KOPT-K1 (cell line): ENCODE data around the gene EEF1G.

Experiments
- H3K27ac ChIP-seq: fragments of 200-600 bp; sonication (generic); 2 replicates; pipeline ENCODE4 v1.5.1; 2016; ENCODE audit warnings: antibody characterized with exemption, mild to moderate bottlenecking, low read depth, low read length; ENCODE audit not compliant: poor library complexity, severe bottlenecking
- H3K36me3 ChIP-seq: fragments of 200-600 bp; sonication (generic); 2 replicates; pipeline ENCODE4 v1.5.1; 2017; ENCODE audit warnings: antibody characterized with exemption, mild to moderate bottlenecking, low read length, moderate library complexity; ENCODE audit not compliant: insufficient read depth
- H3K9me3 ChIP-seq: fragments of 200-600 bp; sonication (generic); 2 replicates; pipeline ENCODE4 v1.5.1; 2017; ENCODE audit warnings: antibody characterized with exemption, low read length, mild to moderate bottlenecking; ENCODE audit not compliant: insufficient read depth, poor library complexity, severe bottlenecking

EEF1G gene

DNA sequence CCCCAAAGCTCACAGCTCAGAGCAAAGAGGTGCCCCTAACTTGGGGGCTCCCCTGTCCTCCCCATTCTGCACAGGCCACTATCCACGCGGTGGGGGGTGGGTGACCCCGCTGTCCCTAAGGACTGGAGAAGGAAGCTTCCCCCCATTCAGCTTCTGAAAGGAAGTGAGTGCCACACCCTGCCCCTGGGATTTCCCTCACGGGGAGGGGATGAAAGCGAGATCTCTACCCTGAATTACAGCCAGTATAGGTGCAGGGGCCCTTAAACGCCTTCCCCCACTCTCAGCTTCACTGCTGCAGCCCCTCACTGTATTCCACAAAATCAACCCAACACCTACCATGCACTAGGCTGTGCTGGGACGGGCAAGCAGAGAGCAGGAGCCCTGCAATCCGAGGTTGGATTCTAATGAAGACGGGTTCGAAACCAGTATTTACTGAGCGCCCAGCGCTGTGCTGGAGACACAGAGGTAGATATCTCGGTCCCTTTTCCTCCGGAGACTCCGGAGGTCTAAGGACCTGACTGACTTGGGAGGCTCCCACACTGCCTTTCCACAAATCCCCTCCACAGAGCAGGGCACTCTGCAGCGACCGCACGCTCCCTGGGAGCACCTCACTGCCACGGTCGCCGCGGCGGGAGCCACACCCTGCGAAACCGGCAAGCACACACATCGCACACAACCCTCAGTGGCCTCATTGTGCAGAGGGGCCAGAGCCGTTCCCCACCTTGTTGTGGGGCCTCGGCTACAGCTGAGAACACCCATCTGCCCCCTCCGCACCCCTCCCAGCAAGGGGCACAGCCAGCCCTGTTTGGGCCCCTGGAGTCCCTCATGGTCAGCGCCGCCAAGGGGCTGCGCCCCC, 28.9 kb downstream of the EEF1G start:
- no peaks in the 10 kb centered on the region for H3K36me3 ChIP-seq
- H3K9me3 ChIP-seq = no peaks in the 10 kb centered on the region
- no peak overlapping the region for H3K27ac ChIP-seq

- no peak overlapping the region for H3K27ac ChIP-seq
- no peaks in the 10 kb centered on the region for H3K9me3 ChIP-seq
- H3K36me3 ChIP-seq = no peaks in the 10 kb centered on the region
These were observed 29.8 kb downstream of the EEF1G start for GRCh38 chr11:62543680-62544444.

- Histone ChIP-seq H3K36me3 (no peaks in the 10 kb centered on the region), H3K27ac (no peak overlapping the region)
These were observed 30.7 kb downstream of the EEF1G start for GRCh38 chr11:62542750-62543567.

DNA sequence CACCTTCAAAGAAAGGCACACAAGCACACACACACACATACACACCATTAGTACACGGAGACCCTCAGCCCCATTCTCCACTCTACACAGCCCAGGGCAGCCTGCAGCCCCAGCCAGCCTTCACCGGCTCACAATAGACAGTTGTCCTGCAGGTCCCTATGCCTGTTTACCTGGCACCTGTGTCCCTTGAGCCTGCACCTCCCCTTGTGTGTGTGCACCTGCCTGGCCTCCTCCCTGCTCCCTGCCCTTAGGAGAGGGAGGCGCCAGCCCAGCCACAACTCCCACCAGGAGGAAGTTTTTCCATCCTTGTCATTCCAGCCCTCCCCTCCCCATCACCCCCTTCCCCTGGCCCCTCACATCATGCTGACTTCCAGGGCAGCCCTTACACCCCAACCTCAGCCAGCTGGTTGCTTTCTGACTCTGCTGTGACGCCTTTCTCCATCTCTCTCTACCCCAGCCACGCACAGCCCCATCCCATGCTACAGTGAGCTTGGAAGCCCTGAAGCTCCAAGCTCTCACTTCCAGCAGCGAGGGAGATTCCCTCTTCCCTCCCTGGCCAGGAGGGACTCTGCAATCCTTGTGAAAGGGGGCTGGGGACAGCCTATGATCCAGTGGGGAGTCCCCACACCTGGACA, 31.5 kb downstream of the EEF1G start:
- H3K27ac ChIP-seq = no peak overlapping the region
- no peaks in the 10 kb centered on the region for H3K9me3 ChIP-seq
- H3K36me3 ChIP-seq = no peaks in the 10 kb centered on the region

More at GRCh38 chr11:62542750-62543567, 30.7 kb downstream of the EEF1G start:
- no peaks in the 10 kb centered on the region for H3K9me3 ChIP-seq

DNA sequence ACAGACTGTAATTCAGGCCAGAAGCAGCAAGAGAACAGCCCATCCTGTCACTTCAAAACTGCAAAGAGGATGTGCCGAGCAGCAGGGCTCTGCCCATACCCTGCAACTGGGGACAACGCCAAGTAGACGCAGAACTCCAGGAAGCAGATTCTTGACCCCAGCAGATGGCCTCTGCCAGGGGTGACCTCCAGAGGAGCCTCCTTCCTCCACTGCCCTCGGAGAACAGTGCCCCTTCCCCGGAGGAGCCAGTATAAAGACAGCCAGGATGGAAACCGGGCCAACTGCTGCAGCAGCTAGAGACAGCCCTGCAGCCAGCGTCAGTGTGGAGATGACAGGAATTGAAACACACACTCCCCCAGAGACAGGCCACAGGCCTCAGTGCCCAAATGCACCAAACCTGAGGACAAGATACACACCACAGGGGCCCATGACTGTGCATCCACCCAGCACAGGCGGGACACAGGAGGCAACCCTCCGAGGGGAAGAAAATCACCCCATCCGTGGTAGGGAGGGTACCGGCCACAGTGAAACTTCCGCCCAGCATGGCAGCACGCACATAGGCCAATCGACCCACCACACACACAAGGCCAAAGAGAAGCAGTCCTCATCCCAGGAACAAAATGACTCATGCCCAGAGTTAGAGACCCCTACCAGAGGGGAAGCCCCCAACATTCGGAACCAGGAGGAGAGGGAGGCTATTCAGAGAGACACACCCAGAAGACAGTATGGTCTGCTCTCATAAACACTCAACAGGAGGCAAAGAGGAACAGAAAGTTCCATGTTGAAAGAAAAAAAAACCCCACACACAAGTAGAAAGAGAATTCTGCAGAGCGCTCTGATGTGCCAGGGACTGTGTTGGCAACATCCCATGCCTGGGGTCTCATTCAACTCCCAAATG, 32.6 kb downstream of the EEF1G start:
- no peaks in the 10 kb centered on the region for H3K36me3 ChIP-seq
- no peaks in the 10 kb centered on the region for H3K9me3 ChIP-seq
- no peak overlapping the region for H3K27ac ChIP-seq

DNA sequence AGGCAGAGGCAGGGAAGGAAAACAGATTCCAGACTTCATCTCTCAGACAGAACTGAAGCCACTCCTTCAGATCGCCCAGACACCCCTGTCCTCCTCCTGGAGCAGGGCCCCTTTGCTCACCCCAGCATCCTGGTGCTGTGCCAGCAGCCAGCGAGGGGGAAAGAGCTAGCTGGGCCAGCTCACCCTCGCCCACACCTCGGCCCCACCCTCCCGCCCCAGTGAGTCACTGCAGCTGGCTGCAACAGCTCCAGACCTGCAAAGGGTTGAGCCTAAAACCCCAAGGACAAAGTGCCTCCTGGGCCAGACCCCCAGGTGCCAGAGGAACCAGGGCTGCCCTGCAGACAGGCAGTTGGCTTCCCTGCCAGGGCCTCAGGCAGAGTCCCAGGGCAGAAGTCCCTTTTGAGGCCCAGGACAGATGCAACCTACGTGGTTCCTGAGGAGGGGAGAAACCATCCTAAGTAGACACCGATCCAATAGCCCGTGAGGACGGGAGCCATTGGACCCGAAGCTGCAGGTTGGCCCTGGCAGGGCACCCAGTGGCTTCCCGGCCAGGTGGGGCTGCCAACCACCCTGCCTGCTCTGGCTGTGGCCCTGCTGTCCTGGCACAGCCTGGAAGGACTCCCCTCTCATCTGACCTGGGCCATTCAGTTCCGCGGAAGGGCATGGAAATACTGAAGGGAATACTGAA, 34.3 kb downstream of the EEF1G start:
- H3K36me3 ChIP-seq = no peaks in the 10 kb centered on the region
- no peak overlapping the region for H3K27ac ChIP-seq
- H3K9me3 ChIP-seq = no peaks in the 10 kb centered on the region

DNA sequence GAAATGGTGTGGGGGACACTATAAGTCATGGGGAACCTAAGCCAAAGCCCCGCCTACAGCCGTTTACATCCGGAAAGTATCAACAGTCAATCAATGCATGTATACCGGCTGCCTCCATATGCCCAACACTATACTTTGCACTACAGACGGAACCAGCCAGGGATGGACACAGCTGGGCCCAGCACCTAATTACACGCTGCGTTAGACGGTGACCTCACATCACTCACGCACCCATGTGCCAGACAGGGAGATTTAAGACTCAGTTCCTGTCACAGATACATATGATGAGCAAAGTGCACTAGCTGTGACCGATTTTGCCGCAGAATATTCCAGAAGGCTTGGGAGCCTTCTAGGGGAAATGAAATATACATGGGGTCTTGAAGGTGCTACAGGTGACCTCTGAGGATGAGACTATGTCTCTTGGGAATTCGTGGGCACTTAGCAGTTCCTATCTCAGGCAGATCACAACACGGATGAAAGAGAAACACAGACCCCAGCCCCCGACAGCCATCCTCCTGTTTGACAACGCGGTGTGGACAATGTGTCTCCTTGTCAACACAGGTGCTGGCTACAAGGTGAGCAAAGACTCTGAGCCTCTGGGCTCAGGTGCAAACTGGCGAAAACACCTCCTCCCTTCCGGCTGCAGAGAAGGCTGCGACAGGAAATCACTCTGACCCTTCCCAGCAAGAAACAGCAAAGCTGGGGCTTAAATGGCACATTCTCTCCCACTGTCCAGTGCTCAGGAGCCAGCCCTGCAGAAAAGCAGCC, 35.0 kb downstream of the EEF1G start:
- Histone ChIP-seq H3K9me3 (no peaks in the 10 kb centered on the region), H3K27ac (no peak overlapping the region), H3K36me3 (no peaks in the 10 kb centered on the region)

DNA sequence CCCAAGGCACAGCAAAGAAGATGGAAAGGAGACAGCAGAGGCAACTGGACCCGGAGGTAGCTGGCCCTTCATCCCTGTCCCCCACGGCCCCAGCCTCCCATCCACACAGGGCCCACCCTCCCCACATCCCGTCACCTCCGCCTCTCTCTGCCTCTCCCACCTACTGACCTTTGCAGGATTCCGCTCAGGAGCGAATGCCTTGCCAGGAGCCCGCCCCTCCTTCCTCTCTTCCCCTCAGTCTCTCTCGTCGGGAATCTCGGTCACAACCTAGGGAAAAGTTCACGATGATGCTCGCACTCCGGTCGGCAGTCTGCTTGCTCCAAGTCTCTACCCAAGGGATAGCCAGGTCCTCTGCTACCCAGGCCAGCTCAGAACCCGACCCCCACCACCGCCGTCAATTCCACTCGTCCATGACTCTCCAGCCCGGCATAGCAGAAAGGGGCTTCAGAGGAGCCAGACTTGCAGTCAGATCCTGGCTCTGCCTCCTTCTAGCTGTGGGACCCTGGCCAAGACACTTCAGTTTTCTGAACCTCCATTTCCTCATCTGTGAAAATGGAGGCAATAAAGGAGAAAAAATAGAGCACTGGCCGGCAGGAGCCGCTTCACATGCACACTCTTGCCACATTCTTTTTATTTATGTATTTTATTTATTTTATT, 37.3 kb downstream of the EEF1G start:
- H3K9me3 ChIP-seq = no peaks in the 10 kb centered on the region
- H3K36me3 ChIP-seq = no peaks in the 10 kb centered on the region
- no peak overlapping the region for H3K27ac ChIP-seq

GRCh38 chr11:62535802-62536201, 37.9 kb downstream of the EEF1G start:
- Histone ChIP-seq H3K36me3 (no peaks in the 10 kb centered on the region), H3K9me3 (no peaks in the 10 kb centered on the region), H3K27ac (no peak overlapping the region)

- no peak overlapping the region for H3K27ac ChIP-seq
- H3K36me3 ChIP-seq = no peaks in the 10 kb centered on the region
These were observed 38.7 kb downstream of the EEF1G start for GRCh38 chr11:62534779-62535545.

DNA sequence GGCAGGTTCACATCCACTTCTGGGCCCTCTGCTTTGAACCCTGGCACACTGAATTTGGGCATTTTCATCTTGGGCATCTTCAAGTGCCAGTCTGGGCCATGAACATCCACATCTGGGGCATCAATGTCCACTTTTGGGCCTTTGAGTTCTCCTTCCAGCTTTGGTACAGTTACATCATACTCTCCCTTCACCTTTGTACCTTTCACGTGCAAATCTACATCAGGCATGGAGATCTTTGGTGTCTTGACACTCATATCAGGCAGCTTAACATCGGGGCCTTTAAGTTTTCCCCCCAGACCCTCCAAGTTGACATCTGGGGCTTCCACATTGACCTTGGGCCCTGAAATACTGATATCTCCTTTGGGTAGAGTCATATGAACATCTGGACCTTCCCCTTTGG, 41.6 kb downstream of the EEF1G start:
- H3K36me3 ChIP-seq = no peaks in the 10 kb centered on the region
- no peaks in the 10 kb centered on the region for H3K9me3 ChIP-seq
- H3K27ac ChIP-seq = no peak overlapping the region

More at GRCh38 chr11:62534779-62535545, 38.7 kb downstream of the EEF1G start:
- no peaks in the 10 kb centered on the region for H3K9me3 ChIP-seq
